SK-MEL-5 (cell line): ENCODE data around the gene YEATS2. TPM values are rescaled to one million over a fixed set of nuclear protein-coding genes. Genes with fewer than 3 reads are reported as not detected.
"Not testable (repeated sequence)": the region's sequence is repeated elsewhere in the genome, so short reads cannot be mapped to it uniquely, and the experiment has no call there.

Source experiments
- DNase-seq: peaks from one replicate; pipeline ENCODE4 v3.0.0-alpha.2; 2016; ENCODE audit warnings: low read depth, low spot score
- in situ Hi-C: cut with HindIII; loops from 2 replicates; pipeline ENCODE4 v1.10.0; 2016; ENCODE audit warnings: low sequenced_read_pairs, high pct_unique_total_duplicates, low pct_unique_long_range_greater_than_20kb
- polyA plus RNA-seq, 2 experiments: library from polyadenylated mRNA; depleted of rRNA; stranded (reverse); fragments of >200 nt; gene quantifications; 2 replicates each; pipeline ENCODE4 v1.2.3, GENCODE V29; 2015
- total RNA-seq: library from RNA; depleted of rRNA; stranded (reverse); fragments of >200 nt; shearing (Covaris generic); gene quantifications from 2 replicates; pipeline ENCODE4 v1.2.3, GENCODE V29; 2014; rRNA removed

Gene YEATS2
- total RNA-seq: 28.8 and 30.7 TPM in 2 replicates
- 24.1 and 32.9 TPM in 2 replicates for polyA plus RNA-seq (2015; cell fraction: cytosol; rRNA removed)
- 32.9 and 45.6 TPM in 2 replicates for polyA plus RNA-seq (2015; cell fraction: nucleus; rRNA removed)

DNA sequence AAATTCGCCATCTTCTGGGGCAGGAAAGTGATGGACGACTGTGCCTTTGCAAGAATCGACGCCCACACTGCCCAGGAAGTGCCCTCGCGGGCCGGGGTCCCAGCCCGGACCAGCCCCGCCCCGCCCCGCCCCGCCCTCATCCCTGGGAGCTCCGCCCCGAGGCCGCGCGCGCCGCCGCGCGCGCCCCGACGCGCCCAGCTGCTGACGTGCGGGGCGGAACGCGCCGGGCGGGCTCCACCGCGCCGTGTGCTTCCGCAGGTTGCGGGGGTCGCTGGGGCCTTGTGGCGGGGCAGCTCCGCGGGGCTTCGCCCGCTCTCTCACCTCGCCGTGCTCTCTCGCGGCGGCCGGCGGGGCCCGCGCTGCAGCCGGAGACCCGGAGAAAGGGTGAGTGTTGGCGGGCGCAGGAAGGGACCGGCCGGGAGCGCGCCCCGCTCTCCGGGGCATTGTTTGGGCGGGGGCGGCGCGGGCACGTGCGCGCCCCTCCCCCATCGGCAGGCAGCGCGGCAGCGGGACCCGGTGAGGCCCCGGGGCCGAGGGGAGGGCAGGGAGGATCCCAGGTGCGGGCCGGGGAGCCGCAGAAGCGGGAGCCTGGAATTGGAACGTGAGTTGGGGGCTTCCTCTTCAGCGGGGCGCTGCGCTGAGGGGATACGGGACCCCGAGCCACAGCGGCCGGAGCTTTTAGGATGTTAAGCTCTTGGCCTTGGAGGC, at the start of gene YEATS2:
Gene YEATS2 (plus strand): TSS at position 188 of the 708 bp plus-strand sequence. CDS start 17,366 bp downstream, outside the sequence.
- in situ Hi-C loops: no loop called here
- peak; percentile 69 for DNase-seq

- in situ Hi-C loops: no loop called here
- no peak for DNase-seq
These were observed 47.0 kb upstream of the YEATS2 start for GRCh38 chr3:183650554-183650953.

DNA sequence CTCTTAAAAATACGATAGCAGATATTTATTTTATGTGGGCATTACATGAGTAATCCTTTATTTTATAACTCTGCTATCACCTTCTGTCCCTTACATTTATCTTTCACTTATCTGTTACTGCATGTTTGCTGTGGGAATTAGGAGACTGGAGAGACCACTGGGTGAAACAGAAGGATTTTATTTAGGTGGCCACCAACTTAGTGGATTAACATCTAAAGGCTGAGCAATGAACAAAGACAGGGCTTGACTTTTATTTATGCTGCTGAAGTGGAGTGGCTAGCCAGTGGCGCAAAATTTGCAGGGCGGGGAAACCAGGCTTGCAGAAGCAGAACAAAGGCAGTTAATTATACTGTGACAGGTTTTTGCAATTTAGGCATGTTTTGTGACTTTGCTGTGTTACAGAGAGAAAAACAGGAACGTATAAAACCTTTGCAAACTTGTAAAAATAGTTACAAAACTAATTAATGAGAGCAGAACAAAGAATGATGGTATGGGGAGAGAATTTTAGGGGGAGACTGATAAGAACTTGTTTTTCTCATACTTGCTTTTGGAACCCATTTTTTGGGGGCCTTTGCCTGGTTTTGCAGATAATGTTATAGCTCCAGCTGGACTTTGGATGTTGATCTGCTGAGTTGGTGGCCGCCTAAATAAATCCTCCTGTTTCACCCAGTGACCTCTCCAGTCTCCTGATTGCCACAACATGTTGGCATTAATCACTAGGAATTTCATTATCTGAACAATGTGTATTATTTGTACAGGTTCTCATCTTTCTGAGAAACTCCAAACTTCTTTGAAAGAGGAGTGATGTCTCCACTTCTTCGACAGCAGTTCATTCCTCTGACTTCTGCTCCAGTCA, 44.2 kb upstream of the YEATS2 start:
- peak; percentile 14 for DNase-seq
- in situ Hi-C loops: no loop called here

DNA sequence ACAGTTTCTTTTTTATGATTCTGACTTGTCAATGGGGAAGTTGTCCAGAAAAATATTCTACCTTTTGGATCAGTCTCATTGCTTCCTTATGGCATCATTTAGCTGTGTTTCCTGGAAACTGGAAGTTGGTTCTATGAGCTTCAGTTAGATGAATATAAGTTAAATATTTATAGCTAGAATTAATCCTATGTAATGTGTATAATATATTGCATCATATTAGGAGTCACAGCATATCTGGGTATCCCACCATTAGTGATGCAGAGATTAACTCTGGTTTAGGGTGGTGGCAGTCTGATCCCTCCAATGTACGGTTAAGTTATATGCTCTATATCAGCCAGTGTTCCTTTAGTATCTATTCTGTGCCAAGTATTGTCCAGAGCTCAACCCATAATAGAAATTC, 42.9 kb upstream of the YEATS2 start:
- in situ Hi-C loops: no loop called here
- DNase-seq: no peak

GRCh38 chr3:183662099-183662498, 35.5 kb upstream of the YEATS2 start:
- in situ Hi-C loops: no loop called here
- no peak for DNase-seq

DNA sequence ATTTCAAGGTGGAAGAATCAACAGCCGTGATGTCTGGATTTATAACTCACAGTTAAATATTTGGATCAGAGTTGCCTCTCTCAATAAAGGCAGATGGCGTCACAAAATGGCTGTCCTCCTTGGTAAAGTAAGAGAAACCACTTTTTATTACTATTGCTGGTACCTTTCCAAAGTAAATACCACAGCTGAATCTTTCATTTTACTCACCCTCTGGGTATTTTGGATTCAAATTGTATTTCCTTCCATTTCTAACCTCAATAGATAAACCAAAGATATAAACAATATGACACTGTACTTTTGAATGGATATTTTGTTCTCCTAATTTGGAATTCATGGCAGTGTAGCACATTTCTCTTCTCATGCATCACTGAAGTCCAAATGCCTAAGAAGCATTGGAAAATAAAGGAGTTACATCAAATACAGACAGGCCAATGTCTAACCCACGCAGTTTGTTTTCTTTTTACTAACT, 32.6 kb upstream of the YEATS2 start:
- in situ Hi-C loops: no loop called here
- DNase-seq: peak; percentile 95

- no peak for DNase-seq
- in situ Hi-C loops: no loop called here
These were observed 17.5 kb upstream of the YEATS2 start for GRCh38 chr3:183680061-183680460.

- in situ Hi-C loops: no loop called here
These were observed 9.9 kb upstream of the YEATS2 start for GRCh38 chr3:183687705-183688104.

DNA sequence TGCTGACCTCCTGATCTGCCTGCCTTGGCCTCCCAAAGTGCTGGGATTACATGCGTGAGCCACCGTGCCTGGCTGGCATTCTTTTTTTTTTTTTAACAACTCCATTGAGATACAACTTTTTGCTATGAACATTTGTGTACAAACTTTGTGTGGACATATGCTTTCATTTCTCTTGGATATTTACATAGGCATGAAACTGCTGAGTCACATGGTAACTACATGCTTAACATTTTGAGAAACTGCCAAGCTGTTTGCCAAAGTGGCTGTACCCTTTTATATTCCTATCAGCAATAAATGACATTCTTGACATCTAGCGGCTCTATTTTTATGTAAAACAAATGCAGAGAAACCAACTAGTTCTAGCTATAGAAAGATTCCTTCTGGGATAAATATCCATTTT, 8.7 kb upstream of the YEATS2 start:
- in situ Hi-C loops: no loop called here
- no peak for DNase-seq

More at GRCh38 chr3:183687705-183688104, 9.9 kb upstream of the YEATS2 start:
- no peak for DNase-seq

DNA sequence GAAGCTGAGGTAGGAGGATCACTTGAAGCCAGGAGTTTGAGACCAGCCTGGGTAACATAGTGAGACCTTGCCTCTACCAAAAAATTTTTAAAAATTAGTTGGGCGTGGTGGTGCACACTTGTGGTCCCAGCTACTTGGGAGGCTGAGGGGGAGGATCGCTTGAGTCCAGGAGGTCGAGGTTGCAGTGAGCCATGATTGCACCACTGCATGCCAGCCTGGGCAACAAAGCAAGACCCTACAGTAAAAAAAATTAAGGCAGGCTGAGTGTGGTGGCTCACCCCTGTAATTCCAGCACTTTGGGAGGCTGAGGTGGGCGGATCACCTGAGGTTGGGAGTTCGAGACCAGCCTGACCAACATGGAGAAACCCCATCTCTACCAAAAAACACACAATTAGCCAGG, 8.0 kb upstream of the YEATS2 start:
- in situ Hi-C loops, DNase-seq: not testable (repeated sequence)

DNA sequence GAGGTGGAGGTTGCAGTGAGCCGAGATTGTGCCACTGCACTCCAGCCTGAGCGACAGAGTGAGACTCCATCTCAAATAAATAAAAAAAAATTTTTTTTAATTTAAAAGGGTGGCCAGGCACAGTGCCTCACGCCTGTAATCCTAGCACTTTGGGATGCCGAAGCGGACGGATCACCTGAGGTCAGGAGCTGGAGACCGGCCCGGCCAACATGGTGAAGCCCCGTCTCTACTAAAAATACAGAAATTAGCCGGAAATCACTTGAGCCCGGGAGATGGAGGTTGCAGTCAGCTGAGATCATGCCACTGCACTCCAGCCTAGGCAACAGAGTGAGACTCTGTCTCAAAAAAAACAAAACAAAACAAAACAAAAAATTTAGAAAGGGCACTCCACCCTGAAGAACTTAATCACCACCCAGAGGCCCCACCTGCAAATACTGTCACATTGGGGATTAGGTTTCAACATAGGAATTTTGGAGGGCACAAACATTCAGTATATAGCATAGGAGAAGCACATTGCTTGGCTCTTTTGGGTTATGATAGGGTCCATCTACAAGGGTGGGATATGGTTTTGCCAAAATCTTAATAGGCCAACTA, 7.1 kb upstream of the YEATS2 start:
- no peak for DNase-seq
- in situ Hi-C loops: no loop called here

GRCh38 chr3:183692436-183692835, 5.2 kb upstream of the YEATS2 start:
- in situ Hi-C loops: no loop called here
- DNase-seq: no peak

DNA sequence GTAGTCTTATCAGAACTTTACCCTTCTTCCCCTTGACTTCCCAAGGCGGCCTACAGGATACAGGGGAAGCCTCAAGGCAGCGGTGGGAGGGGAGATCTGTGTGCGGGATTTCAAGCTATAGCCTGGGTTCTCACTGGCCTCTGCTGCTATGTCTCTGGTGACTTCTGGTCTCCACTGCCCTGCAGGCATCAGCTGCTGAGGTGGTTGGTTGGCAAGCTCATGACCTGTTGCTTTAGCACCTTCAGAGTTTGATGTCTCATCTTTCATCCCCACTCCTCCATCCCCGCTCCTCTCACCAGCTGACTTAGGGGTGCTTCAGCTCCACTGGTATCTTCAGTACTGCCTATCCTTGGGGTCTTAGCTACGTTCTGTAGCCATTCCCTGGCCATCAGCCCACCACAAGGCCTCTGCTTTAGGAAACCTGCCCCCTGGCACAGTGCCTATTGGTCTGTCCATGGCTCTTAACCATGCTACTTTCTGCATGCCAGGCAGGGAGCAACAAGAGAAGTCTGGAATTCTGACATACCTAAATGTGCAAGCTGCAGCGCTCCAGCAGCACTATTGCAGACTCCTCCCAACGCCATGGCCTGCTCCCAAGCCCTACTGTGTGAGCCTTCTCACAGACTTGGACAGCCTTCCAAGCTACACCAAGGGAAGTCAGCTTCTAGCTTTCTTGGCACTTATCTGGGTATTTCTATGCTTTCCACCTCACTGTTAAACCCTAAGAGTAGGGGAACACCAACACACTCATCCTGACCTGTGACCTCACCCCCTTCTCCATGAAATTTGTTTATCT, 1.8 kb upstream of the YEATS2 start:
- DNase-seq: no peak

DNA sequence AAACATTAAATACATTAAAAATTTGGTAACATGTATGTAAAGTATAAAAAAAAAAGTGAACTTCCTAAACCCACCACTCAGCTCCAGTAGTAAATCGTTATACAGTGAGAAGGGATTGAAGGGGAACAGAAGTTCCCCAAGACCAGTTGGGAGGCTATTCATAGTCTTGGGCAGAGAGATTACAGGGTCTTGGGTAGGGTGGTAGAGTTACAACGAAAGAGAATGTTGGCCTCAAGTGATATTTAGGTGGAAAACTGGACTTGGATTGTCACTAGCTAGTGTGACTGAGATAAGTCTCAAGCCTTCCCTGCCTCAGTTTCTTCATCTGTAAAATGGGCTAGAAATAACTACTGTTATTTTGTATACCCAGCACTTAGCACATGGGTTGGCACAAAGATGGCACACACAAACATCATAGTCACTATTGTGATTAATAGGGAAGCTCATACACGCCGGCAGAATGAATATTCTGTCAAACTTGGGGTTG, 431 bp upstream of the YEATS2 start:
- no peak for DNase-seq
- in situ Hi-C loops: no loop called here

More for the DNA sequence above, 1.8 kb upstream of the YEATS2 start:
- in situ Hi-C loops: no loop called here

- in situ Hi-C loops: no loop called here
- DNase-seq: peak; percentile 35
These were observed 738 bp downstream of the YEATS2 start for GRCh38 chr3:183698318-183698751.

GRCh38 chr3:183698756-183699155, 1.2 kb downstream of the YEATS2 start:
- in situ Hi-C loops: no loop called here

More at GRCh38 chr3:183698756-183699155, 1.2 kb downstream of the YEATS2 start:
- peak; percentile 11 for DNase-seq
